GM18858 (cell line): Measurements from ENCODE around the gene TTC36.
"Not testable (repeated sequence)": the region's sequence is repeated elsewhere in the genome, so short reads cannot be mapped to it uniquely, and the experiment has no call there.

Experiments used
- ATAC-seq: cut with Tn5 transposase; IDR thresholded peaks from one replicate; pipeline ENCODE4 v1.9.1; 2021; ENCODE audit not compliant: unreplicated experiment

The TTC36 gene

DNA sequence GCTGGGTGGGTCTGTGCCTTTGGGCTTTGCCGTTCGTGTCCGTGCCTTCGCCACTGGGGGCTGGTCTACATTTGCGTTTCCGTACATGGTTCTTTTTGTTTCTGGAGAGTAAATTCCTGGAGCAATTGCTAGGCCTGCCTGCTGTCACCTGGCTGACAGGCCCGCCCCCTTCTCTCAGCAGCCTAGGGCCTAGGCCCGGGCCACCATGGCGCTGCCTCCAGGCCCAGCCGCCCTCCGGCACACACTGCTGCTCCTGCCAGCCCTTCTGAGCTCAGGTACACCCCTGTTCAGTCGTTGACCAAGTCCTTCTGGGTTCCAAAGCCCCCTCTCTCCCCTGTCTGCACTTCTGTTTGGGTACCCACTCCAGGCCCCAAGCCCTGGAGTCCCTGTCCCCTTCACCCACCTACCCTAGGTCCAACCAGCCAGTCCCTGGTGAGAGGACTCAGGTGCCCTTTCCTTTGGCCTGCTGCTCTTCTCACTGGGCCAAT, 4.4 kb downstream of the TTC36 start:
- ATAC-seq: no peak

GRCh38 chr11:118532091-118532490, 4.8 kb downstream of the TTC36 start:
- no peak for ATAC-seq

- no peak for ATAC-seq
Measured at GRCh38 chr11:118532852-118533768, 5.8 kb downstream of the TTC36 start.

DNA sequence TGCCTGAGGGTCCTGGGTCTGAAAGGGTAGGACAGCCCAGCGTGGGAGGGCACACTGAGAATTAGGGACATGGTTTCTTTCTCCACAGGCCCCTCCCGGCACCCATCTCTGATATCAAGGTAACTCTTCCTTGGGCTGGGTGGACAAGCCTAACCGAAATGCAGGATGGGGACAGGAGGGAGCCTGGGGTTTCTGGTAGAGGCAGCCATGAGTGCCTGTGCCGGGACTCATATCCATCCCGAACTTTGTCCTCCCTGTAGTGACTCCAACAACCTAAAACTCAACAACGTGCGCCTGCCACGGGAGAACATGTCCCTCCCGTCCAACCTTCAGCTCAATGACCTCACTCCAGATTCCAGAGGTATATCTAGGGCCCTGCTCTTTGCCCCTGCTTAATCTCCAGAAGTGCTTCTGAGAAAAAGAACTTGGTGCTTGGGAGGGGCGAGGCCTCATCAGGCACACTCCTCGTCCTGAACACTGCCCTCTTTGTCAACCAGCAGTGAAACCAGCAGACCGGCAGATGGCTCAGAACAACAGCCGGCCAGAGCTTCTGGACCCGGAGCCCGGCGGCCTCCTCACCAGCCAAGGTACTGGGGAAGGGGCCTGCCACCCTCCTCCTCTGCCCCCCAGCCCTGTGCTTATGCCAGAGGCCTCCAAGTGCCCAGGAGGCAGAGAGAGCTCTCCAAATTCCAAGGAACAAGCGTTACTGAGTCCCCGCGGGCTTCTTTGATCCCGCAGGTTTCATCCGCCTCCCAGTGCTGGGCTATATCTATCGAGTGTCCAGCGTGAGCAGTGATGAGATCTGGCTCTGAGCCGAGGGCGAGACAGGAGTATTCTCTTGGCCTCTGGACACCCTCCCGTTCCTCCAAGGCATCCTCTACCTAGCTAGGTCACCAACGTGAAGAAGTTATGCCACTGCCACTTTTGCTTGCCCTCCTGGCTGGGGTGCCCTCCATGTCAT, 6.8 kb downstream of the TTC36 start:
- ATAC-seq: no peak

- ATAC-seq: no peak
Measured at GRCh38 chr11:118535261-118535660, 8.0 kb downstream of the TTC36 start.

DNA sequence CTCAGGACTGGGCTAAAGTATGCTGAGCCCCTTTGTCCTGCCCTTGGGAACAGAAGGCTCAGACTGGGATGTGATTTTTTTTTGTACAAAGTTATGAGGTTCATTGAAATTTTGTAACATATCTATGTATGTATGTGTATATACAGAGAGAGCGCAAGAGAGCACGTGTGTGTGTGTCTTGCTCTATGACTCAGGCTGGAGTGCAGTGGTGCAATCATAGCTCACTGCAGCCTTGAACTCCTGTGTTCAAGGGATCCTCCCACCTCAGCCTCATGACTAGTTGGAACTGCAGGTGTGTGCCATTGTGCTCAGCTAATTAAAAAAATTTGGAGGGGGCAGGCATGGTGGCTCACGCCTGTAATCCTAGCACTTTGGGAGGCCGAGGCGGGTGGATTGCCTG, 9.5 kb downstream of the TTC36 start:
- no peak for ATAC-seq

DNA sequence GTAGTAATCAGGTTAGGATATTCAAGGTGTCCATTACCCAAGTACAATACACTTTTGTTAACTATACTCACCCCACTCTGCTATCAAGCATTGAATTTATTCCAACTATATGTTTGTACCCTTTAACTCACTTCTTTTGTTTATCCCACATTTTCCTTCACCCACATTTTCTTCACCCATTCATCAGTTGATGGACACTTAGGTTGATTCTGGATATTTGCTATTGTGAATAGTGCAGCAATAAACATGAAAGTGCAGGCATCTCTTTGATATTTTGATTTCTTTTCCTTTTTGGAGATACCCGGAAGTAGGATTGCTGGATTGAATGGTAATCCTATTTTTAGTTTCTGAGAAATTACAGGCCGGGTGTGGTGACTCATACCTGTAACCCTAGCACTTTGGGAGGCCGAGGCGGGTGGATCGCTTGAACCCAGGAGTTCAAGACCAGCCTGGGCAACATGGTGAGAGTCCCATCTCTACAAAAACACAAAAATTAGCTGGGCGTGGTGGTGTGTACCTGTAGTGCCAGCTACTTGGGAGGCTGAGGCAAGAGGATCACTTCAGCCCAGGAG, 10.2 kb downstream of the TTC36 start:
- no peak for ATAC-seq

GRCh38 chr11:118544010-118544646, 16.9 kb downstream of the TTC36 start:
- no peak for ATAC-seq

DNA sequence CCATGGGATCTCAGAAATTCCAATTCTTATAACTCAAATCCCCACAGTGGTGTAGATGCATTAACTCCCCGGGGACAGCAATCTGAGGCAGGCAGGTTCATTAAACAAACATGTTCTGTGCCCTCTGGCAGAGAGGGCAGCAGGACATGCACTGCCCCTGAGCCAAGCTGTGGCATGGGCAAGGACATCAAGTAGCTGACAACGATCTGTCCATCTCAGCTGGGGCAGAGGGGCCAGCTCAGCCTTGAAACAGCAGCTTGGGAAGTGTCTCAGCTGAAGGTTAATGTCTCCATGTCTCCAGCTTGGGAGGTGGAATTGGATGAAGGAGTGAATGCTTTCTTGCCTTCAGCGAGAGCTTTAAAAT, 17.4 kb downstream of the TTC36 start:
- no peak for ATAC-seq

DNA sequence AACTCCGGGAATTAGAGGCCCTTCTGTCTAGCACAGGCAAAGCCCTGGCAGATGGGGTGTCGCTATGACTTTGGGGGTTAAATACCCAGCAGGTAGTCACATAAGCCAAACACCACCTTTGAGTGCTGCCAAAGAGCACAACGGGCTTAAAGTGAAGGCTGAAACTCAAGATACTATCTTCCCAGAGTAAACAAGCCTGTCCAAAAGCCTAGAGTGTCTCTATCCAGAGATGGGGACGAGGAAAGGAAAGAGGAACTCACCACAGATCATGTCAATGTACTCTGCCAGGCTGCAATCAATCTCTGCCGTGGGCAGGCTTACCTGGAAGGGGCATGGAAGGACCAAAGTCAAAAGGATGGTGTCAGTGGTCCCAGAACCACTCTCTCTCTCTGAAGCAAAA, 18.3 kb downstream of the TTC36 start:
- ATAC-seq: no peak

GRCh38 chr11:118547132-118547531, 19.9 kb downstream of the TTC36 start:
- no peak for ATAC-seq

- ATAC-seq: no peak
Measured at GRCh38 chr11:118552341-118552740, 25.1 kb downstream of the TTC36 start.

- ATAC-seq: no peak
Measured at GRCh38 chr11:118560806-118561205, 33.5 kb downstream of the TTC36 start.

- no peak for ATAC-seq
Measured at GRCh38 chr11:118565051-118565450, 37.8 kb downstream of the TTC36 start.

DNA sequence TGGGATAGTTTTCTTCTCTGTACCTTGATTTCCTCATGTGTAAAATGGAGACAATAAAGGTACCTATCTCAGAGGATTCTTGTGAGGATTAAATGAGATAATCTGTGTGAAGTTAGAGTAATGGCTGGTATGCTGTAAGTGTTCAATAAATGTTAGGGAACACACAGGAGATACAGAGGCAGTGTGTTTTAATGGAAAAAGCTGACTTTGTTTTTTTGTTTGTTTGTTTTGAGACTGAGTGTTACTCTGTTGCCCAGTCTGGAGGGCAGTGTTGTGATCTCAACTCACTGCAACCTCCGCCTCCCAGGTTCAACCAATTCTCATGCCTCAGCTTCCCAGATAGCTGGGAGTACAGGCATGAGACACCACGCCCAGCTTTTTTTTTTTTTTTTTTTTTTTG, 42.4 kb downstream of the TTC36 start:
- ATAC-seq: no peak

GRCh38 chr11:118570787-118571186, 43.5 kb downstream of the TTC36 start:
- ATAC-seq: no peak

GRCh38 chr11:118571701-118572060, 44.4 kb downstream of the TTC36 start:
- ATAC-seq: not testable (repeated sequence)

GRCh38 chr11:118572061-118572980, 45.0 kb downstream of the TTC36 start, which contains the start of gene ARCN1:
TSS of gene ARCN1 (plus strand) at chr11:118572409. CDS start at chr11:118572548, 139 bp downstream.
- ATAC-seq: no peak

DNA sequence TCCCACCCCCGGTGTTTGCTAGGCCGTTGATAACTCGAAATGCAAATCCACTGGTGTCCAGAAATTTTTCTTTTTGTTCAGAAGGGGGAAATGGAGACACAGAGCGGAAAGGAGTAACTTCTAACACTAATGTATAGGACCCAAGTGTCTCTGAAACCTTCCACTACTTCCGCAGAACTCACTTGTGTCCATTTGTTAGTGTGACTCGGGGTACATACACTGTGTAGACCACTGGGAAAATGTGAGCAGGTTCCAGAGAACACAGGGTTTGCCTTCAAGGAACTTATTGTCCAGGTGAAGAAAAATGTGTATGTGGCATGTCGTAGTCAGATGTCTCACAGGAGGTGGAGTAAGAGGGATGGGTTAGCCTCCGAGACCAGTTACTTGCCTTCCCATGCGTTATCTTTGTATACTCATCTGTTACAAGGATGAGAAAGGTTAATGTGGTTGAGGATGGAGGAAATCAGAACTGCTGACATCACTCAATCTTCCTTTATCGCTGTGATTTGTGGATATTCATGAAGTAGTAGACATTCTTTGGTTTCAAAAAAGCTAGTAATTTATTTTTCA, 45.8 kb downstream of the TTC36 start:
- no peak for ATAC-seq
